Prostate gland (tissue), 2 donors: ENCODE results near the gene WDFY2. TPM values are rescaled to one million over a fixed set of nuclear protein-coding genes. Genes with fewer than 3 reads are reported as not detected.

Experiments used
- DNase-seq: peaks from one replicate; pipeline ENCODE4 v3.0.0-alpha.2; 2019; ENCODE audit warnings: low spot score
- H3K27ac ChIP-seq, 2 donors: fragments of 200-600 bp; sonication (generic); 2 replicates each; pipeline ENCODE4 v1.5.1; 2017 to 2019
- H3K27me3 ChIP-seq: fragments of 200-600 bp; sonication (generic); replicated peaks from 2 replicates; pipeline ENCODE4 v1.5.1; 2019; ENCODE audit not compliant: insufficient read depth
- H3K36me3 ChIP-seq, 2 donors: fragments of 200-600 bp; sonication (generic); 1 replicate in 1 of 2; 2 replicates in 1 of 2; pipeline versions ENCODE4 v1.5.1 to v1.8.1; 2017 to 2019
- H3K4me1 ChIP-seq: fragments of 200-600 bp; sonication (generic); replicated peaks from 2 replicates; pipeline ENCODE4 v1.5.1; 2019
- H3K4me3 ChIP-seq, 2 donors: fragments of 200-600 bp; sonication (generic); 2 replicates each; pipeline ENCODE4 v1.5.1; 2017 to 2019
- H3K9me3 ChIP-seq: fragments of 200-600 bp; sonication (generic); 2 replicates; pipeline ENCODE4 v1.5.1; 2017
- POLR2A ChIP-seq: fragments of 450-650 bp; IDR thresholded peaks from one replicate; pipeline ENCODE4 v1.6.1; 2016; ENCODE audit warnings: antibody characterized with exemption, mild to moderate bottlenecking
- POLR2AphosphoS5 ChIP-seq: sonication (generic); formaldehyde crosslinking; IDR thresholded peaks from one replicate; pipeline ENCODE4 v1.6.1; 2017; ENCODE audit warnings: antibody characterized with exemption
- WGBS: methylation state at CpG from one replicate; pipeline ENCODE4 v1.1.5; 2018; 5-methylcytosine and 5-hydroxymethylcytosine counted together
- intact Hi-C: fragments of 100-400 bp; cut with DNase I; formaldehyde crosslinking; loops from one replicate; pipeline ENCODE4 v1.14.2; 2022
- total RNA-seq, 2 donors: library from RNA; depleted of rRNA; stranded (reverse); fragments of >200 nt; gene quantifications; one replicate each; pipeline ENCODE4 v1.1.0, GENCODE V29; 2016
- TF ChIP-seq, protein P1 (sequence below), 4 experiments: fragments of 200-600 bp in 2 of 4; fragments of 450-650 bp in 2 of 4; sonication (generic) in 2 of 4; IDR thresholded peaks; 1 replicate in 3 of 4; 2 replicates in 1 of 4; pipeline ENCODE4 v1.5.1; 2016 to 2019; ENCODE audit warnings: antibody characterized with exemption in 4 of 4, mild to moderate bottlenecking in 2 of 4, moderate library complexity in 2 of 4

The WDFY2 gene
- total RNA-seq, 2 donors from 2014 or later: 7.9 to 23.2 TPM

DNA sequence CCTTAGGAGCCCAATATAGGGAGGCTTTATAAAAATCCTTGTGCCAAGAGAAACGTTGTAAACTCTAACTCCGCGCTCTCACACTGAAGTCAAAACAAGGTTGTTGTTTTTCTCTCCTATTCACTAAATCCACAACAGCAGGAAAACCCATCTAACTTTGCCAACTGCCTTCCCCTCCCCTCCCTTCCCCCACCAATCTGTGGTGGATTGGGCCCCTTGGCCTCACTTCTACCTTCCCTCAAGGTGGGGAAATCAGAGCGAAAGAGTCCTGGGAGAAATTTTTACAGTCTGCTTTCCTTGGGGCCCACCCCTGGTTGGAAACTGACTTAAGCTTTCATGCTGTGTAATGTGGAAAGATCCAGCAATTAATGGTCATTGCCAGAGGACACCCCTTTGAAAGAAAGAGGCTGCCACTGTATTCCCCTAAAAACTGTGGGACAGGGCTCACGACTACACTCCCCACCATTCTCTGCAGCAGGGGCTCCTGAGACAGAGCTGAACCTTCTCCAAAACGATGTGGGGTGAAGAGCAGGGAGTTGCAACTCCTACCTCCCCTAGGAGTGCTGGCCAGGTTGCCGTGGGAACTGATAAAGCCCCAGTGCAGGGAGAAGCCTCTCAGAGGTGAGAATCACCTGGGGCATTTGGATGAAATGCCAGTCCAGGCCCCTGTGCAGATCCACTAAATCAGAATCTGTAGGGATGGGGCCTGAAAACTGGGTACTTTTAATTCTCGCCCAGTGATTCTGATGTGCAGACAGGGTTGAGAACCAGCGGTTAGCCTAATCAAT is 218.6 kb downstream of the WDFY2 start:
- TF ChIP-seq POLR2AphosphoS5 (no peak), POLR2A (no peak)
- TF ChIP-seq, protein P1, sequence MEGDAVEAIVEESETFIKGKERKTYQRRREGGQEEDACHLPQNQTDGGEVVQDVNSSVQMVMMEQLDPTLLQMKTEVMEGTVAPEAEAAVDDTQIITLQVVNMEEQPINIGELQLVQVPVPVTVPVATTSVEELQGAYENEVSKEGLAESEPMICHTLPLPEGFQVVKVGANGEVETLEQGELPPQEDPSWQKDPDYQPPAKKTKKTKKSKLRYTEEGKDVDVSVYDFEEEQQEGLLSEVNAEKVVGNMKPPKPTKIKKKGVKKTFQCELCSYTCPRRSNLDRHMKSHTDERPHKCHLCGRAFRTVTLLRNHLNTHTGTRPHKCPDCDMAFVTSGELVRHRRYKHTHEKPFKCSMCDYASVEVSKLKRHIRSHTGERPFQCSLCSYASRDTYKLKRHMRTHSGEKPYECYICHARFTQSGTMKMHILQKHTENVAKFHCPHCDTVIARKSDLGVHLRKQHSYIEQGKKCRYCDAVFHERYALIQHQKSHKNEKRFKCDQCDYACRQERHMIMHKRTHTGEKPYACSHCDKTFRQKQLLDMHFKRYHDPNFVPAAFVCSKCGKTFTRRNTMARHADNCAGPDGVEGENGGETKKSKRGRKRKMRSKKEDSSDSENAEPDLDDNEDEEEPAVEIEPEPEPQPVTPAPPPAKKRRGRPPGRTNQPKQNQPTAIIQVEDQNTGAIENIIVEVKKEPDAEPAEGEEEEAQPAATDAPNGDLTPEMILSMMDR (IDR thresholded peaks at IDR 0.05): no peak
- peak overlapping the region; percentile 83 to 96 for H3K4me3 ChIP-seq
- 36% methylated on average over 9 of the region's 9 CpGs for WGBS
- no peaks in the 10 kb centered on the region for H3K27me3 ChIP-seq
- H3K4me1 ChIP-seq: peaks cover 18% of the 10 kb centered on the region
- DNase-seq: no peak
- H3K36me3 ChIP-seq: no peaks in the 10 kb centered on the region
- peak overlapping the region; percentile 99 for H3K27ac ChIP-seq
- intact Hi-C loops: loop anchor here (2.0 kb wide), 2 partner anchors 218 to 350 kb away; partner anchors contain the start of genes INTS6 and WDFY2
- no peaks in the 10 kb centered on the region for H3K9me3 ChIP-seq

GRCh38 chr13:51803422-51804294 is 219.4 kb downstream of the WDFY2 start, which contains the start of gene DHRS12:
DHRS12 (minus strand) TSS chr13:51804163; CDS start chr13:51799659, 4,504 bp downstream.
- WGBS: under 1% methylated on average over 78 of the region's 91 CpGs
- Histone ChIP-seq H3K27me3 (no peaks in the 10 kb centered on the region), H3K4me1 (peaks cover 18% of the 10 kb centered on the region), H3K36me3 (no peaks in the 10 kb centered on the region), H3K9me3 (no peaks in the 10 kb centered on the region), H3K27ac (peak within 1 kb of the TSS; percentile 99), H3K4me3 (peak within 1 kb of the TSS; percentile 83 to 96)
- DNase-seq: peak; percentile 92
- TF ChIP-seq POLR2A: peak; percentile 79
- TF ChIP-seq, protein P1 (IDR thresholded peaks at IDR 0.05): peak in 2 of 4 experiments; percentile 21 to 35
- peak; percentile 92 for TF ChIP-seq POLR2AphosphoS5
- intact Hi-C loops: loop anchor here (2.0 kb wide), 2 partner anchors 219 to 351 kb away; partner anchors contain the start of genes INTS6 and WDFY2

DNA sequence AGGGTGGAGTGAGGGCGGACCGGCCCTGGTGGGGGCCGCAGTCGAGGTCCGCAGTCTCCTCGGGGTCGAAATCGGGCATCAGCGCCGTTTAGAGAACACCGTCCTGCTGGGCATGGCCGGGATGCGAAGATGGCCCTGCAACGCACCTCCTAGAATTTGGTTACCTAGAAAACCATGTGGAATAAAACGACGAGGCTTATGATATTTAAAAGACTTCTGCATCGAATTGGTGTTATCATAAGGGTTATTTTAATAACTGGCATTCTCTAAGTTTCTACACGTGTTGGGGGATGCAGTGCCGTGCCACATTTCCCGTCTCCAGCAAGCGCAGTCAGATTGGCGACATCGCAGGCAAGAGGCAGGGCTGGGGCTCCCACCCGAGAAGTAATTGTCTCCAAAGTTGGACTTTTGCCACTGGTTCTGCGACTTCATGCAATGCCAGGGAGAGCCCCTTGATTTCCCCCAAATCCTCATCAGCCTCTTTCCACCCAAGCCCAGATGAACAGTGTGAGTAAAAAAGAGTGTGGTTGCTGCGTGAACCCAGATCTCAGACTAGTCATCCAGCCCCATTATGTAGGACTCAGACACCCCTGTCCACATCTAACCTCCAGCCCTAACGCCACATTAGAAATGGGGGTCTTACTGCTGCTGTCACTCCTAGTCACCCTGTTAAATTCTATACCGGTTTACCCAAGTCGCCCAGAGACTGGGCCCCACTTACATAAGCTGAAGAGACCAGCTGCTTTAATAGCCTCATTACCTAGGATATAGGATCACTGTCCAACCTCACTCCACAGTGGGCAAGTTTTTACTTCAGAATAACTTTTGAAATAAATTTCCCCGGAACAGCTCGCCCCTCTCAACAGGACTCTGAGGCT is 220.3 kb downstream of the WDFY2 start:
- Histone ChIP-seq H3K4me1 (peaks cover 18% of the 10 kb centered on the region), H3K4me3 (peak overlapping the region; percentile 83 to 96), H3K9me3 (no peaks in the 10 kb centered on the region), H3K36me3 (no peaks in the 10 kb centered on the region), H3K27me3 (no peaks in the 10 kb centered on the region), H3K27ac (peak overlapping the region; percentile 99)
- peak; percentile 28 for DNase-seq
- TF ChIP-seq, protein P1 (IDR thresholded peaks at IDR 0.05): peak in 1 of 4 experiments; percentile 5
- TF ChIP-seq POLR2AphosphoS5: no peak
- TF ChIP-seq POLR2A: peak; percentile 1
- intact Hi-C loops: no loop called here
- 17% methylated on average over 31 of the region's 31 CpGs for WGBS

- peak overlapping the region; percentile 99 for H3K27ac ChIP-seq
- no peak overlapping the region for H3K4me3 ChIP-seq
- no peaks in the 10 kb centered on the region for H3K36me3 ChIP-seq
- WGBS: 89% methylated on average over 4 of the region's 4 CpGs
- DNase-seq: no peak
- peaks cover 18% of the 10 kb centered on the region for H3K4me1 ChIP-seq
- no peaks in the 10 kb centered on the region for H3K27me3 ChIP-seq
- intact Hi-C loops: no loop called here
- no peaks in the 10 kb centered on the region for H3K9me3 ChIP-seq
- TF ChIP-seq, protein P1 (IDR thresholded peaks at IDR 0.05): no peak
- no peak for TF ChIP-seq POLR2AphosphoS5
- TF ChIP-seq POLR2A: no peak
These were observed 221.1 kb downstream of the WDFY2 start for GRCh38 chr13:51805313-51805712.
